GM19395 (cell line): ENCODE measurements around the gene NANOS1.

Experiments used
- ATAC-seq: cut with Tn5 transposase; IDR thresholded peaks from one replicate; pipeline ENCODE4 v1.9.1; 2021; ENCODE audit warnings: mild to moderate bottlenecking, moderate library complexity; ENCODE audit not compliant: unreplicated experiment

Gene NANOS1

GRCh38 chr10:119029613-119030420, at the start of gene NANOS1:
TSS of gene NANOS1 (plus strand) at chr10:119029714. CDS start at chr10:119029802, 88 bp downstream.
- ATAC-seq, result peak; percentile 16

GRCh38 chr10:118980135-118980865, 49.2 kb upstream of the NANOS1 start:
- ATAC-seq, result no peak

- no peak for ATAC-seq
These were observed 48.6 kb upstream of the NANOS1 start for GRCh38 chr10:118980870-118981269.

- ATAC-seq, result no peak
These were observed 47.6 kb upstream of the NANOS1 start for GRCh38 chr10:118981946-118982345.

- no peak for ATAC-seq
These were observed 47.1 kb upstream of the NANOS1 start for GRCh38 chr10:118982366-118982765.

GRCh38 chr10:118983263-118983662, 46.3 kb upstream of the NANOS1 start:
- ATAC-seq, result no peak

GRCh38 chr10:118985576-118985975, 43.9 kb upstream of the NANOS1 start:
- ATAC-seq, result no peak

- ATAC-seq, result peak; percentile 94
These were observed 42.4 kb upstream of the NANOS1 start for GRCh38 chr10:118986815-118987790.

- ATAC-seq, result no peak
These were observed 39.2 kb upstream of the NANOS1 start for GRCh38 chr10:118990326-118990725.

GRCh38 chr10:118992496-118992895, 37.0 kb upstream of the NANOS1 start:
- ATAC-seq, result no peak

- ATAC-seq, result no peak
These were observed 36.3 kb upstream of the NANOS1 start for GRCh38 chr10:118993214-118993613.

- ATAC-seq, result no peak
These were observed 35.2 kb upstream of the NANOS1 start for GRCh38 chr10:118994321-118994720.

GRCh38 chr10:118995739-118996138, 33.8 kb upstream of the NANOS1 start:
- no peak for ATAC-seq

GRCh38 chr10:118997379-118997778, 32.1 kb upstream of the NANOS1 start:
- ATAC-seq, result no peak

- ATAC-seq, result no peak
These were observed 31.3 kb upstream of the NANOS1 start for GRCh38 chr10:118998183-118998582.

- no peak for ATAC-seq
These were observed 27.6 kb upstream of the NANOS1 start for GRCh38 chr10:119001717-119002500.

GRCh38 chr10:119003572-119004289, 25.8 kb upstream of the NANOS1 start:
- no peak for ATAC-seq

GRCh38 chr10:119005362-119006043, 24.0 kb upstream of the NANOS1 start:
- ATAC-seq, result no peak
